ENCODE measurements around the gene MED31.

Gene MED31

DNA sequence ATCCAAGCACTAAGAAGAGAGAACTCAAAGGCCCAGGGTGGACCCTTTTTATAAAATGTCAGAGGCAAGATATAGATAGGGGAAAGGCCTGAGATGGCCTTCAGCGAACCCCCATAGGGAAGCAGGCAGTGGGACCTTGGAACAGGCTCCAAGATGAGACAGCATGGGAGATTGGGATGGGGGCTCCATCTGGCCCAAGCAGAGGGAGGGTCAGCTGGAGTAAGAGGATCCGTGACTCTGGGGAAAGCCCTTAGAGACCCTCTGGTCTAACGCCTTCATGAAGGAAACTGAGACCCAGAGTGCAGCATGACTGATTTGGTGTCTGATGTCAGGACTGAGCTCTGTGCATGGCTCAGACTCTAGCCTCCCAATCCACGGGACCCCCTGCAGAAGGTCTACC is 30.9 kb upstream of the MED31 start:
- Mint-ChIP-seq H3K9me3 (no peaks in the 10 kb centered on the region), H3K27ac (no peak overlapping the region), H3K4me3 (no peak overlapping the region), H3K4me1 (no peaks in the 10 kb centered on the region), H3K27me3 (ENCODE audit: low read depth) (peaks cover 43% of the 10 kb centered on the region), H3K36me3 (ENCODE audit: low read depth) (no peaks in the 10 kb centered on the region)
- TF ChIP-seq, protein P1, sequence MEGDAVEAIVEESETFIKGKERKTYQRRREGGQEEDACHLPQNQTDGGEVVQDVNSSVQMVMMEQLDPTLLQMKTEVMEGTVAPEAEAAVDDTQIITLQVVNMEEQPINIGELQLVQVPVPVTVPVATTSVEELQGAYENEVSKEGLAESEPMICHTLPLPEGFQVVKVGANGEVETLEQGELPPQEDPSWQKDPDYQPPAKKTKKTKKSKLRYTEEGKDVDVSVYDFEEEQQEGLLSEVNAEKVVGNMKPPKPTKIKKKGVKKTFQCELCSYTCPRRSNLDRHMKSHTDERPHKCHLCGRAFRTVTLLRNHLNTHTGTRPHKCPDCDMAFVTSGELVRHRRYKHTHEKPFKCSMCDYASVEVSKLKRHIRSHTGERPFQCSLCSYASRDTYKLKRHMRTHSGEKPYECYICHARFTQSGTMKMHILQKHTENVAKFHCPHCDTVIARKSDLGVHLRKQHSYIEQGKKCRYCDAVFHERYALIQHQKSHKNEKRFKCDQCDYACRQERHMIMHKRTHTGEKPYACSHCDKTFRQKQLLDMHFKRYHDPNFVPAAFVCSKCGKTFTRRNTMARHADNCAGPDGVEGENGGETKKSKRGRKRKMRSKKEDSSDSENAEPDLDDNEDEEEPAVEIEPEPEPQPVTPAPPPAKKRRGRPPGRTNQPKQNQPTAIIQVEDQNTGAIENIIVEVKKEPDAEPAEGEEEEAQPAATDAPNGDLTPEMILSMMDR (IDR thresholded peaks at IDR 0.05; ENCODE audit: unreplicated experiment in 3 of 3): no peak

DNA sequence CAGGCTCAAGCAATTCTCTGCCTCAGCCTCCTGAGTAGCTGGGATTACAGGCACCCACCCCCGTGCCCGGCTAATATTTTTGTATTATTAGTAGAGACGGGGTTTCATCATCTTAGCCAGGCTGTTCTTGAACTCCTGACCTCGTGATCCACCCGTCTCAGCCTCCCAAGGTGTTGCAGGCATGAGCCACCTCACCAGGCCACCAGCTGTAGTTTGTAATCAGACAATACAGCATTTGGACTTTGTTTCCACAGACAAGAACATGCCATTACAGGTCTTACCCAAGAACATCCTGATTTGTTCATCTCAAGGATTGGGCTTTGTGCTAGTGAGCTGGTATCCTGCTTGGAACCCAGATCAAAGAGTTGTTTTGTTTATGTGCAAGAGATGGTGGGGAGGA is 30.3 kb upstream of the MED31 start:
- Mint-ChIP-seq H3K4me3 (no peak overlapping the region), H3K36me3 (ENCODE audit: low read depth) (no peaks in the 10 kb centered on the region), H3K27ac (no peak overlapping the region), H3K9me3 (no peaks in the 10 kb centered on the region), H3K27me3 (ENCODE audit: low read depth) (peaks cover 37% of the 10 kb centered on the region), H3K4me1 (no peaks in the 10 kb centered on the region)
- TF ChIP-seq, protein P1 (IDR thresholded peaks at IDR 0.05; ENCODE audit: unreplicated experiment in 3 of 3): no peak

DNA sequence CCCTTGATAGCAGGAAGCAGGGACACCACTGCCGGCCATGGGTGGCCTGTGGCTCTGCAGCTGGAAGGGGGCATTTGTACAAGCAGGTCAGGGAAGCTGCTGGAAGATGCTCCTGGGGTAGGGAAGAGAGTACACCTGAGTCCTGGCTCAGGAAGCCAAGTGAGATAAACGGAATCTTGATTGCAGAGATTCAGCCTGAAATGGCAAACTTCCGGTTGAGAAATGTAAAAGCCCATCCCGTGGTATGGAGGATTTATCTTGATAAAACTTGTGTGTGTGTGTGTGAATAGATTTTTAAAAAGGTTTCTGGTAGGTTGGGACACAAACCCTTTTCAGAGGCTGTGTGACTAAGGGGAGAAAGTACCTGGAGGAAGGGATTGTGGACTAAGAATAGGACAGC is 29.8 kb upstream of the MED31 start:
- Mint-ChIP-seq H3K4me3 (no peak overlapping the region), H3K4me1 (no peaks in the 10 kb centered on the region), H3K36me3 (ENCODE audit: low read depth) (no peaks in the 10 kb centered on the region), H3K9me3 (no peaks in the 10 kb centered on the region), H3K27me3 (ENCODE audit: low read depth) (peaks cover 35% of the 10 kb centered on the region), H3K27ac (no peak overlapping the region)
- TF ChIP-seq, protein P1 (IDR thresholded peaks at IDR 0.05; ENCODE audit: unreplicated experiment in 3 of 3): no peak

DNA sequence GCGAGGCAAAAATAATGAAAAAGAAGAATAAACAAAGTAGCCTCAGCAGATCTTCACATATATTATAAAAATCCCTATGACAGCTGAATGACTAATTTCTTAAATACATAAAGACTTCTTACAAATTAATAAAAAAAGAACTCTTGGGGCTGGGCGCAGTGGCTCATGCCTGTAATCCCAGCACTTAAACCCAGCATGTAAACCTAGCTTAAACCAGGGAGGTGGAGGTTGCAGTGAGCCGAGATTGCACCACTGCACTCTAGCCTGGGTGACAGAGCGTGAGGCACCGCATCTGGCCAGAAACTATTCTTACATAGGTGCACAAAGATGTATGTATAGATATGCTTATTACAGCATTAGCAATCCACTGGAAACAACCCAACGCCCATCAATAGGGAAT is 27.8 kb upstream of the MED31 start:
- Mint-ChIP-seq H3K4me1 (no peaks in the 10 kb centered on the region), H3K4me3 (no peak overlapping the region), H3K27me3 (ENCODE audit: low read depth) (peaks cover 27% of the 10 kb centered on the region), H3K27ac (no peak overlapping the region), H3K9me3 (no peaks in the 10 kb centered on the region), H3K36me3 (ENCODE audit: low read depth) (no peaks in the 10 kb centered on the region)
- TF ChIP-seq, protein P1 (IDR thresholded peaks at IDR 0.05; ENCODE audit: unreplicated experiment in 3 of 3): no peak

DNA sequence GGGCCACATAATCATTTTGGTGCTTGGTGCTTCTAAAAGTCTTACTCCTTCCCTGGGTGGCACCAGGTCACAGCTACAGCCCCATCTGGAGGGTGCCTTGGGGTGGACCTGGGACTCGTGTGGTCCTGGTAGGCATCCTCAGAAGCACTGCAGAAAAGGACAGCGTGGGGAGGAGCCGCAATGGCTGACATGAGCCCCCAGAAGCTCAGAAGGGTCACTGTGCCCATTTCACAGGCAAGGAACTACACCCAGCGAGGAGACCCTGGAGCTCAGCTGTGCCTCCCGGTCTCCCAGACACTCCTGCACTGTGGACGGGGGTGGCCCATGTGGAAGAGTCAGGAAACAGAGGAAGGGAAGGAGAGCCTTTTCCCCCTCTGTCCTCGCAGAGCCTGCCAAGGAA is 26.5 kb upstream of the MED31 start:
- Mint-ChIP-seq H3K27me3 (ENCODE audit: low read depth) (peaks cover 25% of the 10 kb centered on the region), H3K9me3 (no peaks in the 10 kb centered on the region), H3K4me3 (no peak overlapping the region), H3K4me1 (no peaks in the 10 kb centered on the region), H3K27ac (no peak overlapping the region), H3K36me3 (ENCODE audit: low read depth) (no peaks in the 10 kb centered on the region)
- TF ChIP-seq, protein P1 (IDR thresholded peaks at IDR 0.05; ENCODE audit: unreplicated experiment in 3 of 3): no peak

DNA sequence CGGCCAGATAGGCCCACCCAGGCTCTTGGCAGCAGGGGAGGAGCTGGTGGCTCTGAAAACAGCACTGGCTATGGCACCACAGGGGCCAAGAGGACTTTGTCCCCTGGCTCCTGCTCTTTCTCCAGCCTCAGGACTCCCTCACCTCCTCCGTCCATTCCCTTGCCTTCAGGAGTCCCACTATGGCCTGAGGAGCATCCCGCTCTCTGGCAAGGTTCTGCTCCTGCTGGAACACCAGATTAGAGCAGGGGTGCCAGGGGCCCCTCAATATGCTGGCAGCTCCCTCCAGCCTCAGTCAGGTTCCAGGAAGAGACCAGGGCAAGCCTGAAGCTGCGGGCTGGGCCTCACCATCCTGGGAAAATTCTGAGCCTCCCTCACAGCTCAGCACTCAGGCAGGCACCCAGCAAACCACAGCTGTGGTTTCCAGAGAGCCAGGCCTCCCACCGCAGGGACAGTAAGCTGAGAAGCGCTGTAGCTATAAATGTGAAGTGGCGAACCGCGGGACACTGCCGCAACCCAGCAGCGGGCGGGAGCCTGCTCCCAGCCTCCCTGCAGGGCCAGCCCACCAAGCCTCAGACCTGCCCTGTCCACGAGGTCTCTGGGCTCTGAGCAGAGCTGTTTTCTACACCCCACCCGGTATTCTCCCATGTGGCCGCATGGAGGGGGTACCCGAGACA is 25.9 kb upstream of the MED31 start:
- H3K9me3 Mint-ChIP-seq: no peaks in the 10 kb centered on the region
- H3K27ac Mint-ChIP-seq: no peak overlapping the region
- H3K27me3 Mint-ChIP-seq (ENCODE audit: low read depth): peaks cover 25% of the 10 kb centered on the region
- no peaks in the 10 kb centered on the region for H3K36me3 Mint-ChIP-seq (ENCODE audit: low read depth)
- no peak overlapping the region for H3K4me3 Mint-ChIP-seq
- no peaks in the 10 kb centered on the region for H3K4me1 Mint-ChIP-seq
- TF ChIP-seq, protein P1 (IDR thresholded peaks at IDR 0.05; ENCODE audit: unreplicated experiment in 3 of 3): no peak
